ENCODE data around the gene STAT5A. TPM values are rescaled to one million over a fixed set of nuclear protein-coding genes. Genes with fewer than 3 reads are reported as not detected.

STAT5A gene
- total and polyA plus RNA-seq, 9 of the 15 experiments (the other 6 are each of a cell fraction or from before 2014, with no cell fraction given): 79.9 to 415 (median 196) TPM

DNA sequence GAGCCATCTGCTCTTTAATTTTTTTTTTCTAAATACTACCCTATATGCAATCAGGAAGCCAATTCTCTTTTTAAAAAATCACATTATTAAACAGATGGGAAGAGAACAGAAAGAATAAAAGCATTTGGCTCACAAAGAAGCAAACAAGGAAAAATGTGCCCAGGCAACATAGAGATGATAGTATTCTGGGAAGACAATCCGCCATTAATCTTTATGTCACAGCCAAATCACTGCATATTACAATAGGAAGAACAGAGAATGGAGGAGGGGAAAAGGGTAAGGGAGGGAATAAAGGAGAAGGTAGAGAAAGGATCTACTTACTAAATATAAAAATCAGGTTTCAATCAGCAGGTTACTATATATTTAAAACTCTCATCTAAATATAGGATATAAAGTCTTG lies 46.4 kb upstream of the STAT5A start (continued):
- TF ChIP-seq MEIS2 (IDR thresholded peaks at IDR 0.05; ENCODE audit: partially characterized antibody): peak; percentile 67
- TF ChIP-seq, protein P1, sequence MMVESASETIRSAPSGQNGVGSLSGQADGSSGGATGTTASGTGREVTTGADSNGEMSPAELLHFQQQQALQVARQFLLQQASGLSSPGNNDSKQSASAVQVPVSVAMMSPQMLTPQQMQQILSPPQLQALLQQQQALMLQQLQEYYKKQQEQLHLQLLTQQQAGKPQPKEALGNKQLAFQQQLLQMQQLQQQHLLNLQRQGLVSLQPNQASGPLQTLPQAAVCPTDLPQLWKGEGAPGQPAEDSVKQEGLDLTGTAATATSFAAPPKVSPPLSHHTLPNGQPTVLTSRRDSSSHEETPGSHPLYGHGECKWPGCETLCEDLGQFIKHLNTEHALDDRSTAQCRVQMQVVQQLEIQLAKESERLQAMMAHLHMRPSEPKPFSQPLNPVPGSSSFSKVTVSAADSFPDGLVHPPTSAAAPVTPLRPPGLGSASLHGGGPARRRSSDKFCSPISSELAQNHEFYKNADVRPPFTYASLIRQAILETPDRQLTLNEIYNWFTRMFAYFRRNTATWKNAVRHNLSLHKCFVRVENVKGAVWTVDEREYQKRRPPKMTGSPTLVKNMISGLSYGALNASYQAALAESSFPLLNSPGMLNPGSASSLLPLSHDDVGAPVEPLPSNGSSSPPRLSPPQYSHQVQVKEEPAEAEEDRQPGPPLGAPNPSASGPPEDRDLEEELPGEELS (CRISPR knock-in tag; IDR thresholded peaks at IDR 0.05; ENCODE audit: borderline replicate concordance): no peak
- no peak for TF ChIP-seq BDP1 (IDR thresholded peaks at IDR 0.05; ENCODE audit: insufficient read depth, insufficient read length)
- no peak for TF ChIP-seq FOXA1 (IDR thresholded peaks at IDR 0.05; ENCODE audit: borderline replicate concordance)
- TF ChIP-seq, protein P2, sequence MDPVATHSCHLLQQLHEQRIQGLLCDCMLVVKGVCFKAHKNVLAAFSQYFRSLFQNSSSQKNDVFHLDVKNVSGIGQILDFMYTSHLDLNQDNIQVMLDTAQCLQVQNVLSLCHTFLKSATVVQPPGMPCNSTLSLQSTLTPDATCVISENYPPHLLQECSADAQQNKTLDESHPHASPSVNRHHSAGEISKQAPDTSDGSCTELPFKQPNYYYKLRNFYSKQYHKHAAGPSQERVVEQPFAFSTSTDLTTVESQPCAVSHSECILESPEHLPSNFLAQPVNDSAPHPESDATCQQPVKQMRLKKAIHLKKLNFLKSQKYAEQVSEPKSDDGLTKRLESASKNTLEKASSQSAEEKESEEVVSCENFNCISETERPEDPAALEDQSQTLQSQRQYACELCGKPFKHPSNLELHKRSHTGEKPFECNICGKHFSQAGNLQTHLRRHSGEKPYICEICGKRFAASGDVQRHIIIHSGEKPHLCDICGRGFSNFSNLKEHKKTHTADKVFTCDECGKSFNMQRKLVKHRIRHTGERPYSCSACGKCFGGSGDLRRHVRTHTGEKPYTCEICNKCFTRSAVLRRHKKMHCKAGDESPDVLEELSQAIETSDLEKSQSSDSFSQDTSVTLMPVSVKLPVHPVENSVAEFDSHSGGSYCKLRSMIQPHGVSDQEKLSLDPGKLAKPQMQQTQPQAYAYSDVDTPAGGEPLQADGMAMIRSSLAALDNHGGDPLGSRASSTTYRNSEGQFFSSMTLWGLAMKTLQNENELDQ (CRISPR knock-in tag; IDR thresholded peaks at IDR 0.05; ENCODE audit: borderline replicate concordance): no peak
- TF ChIP-seq SIX5 (IDR thresholded peaks at IDR 0.05; ENCODE audit: borderline replicate concordance in 1 of 2, insufficient read depth in 1 of 2, low read depth in 1 of 2, low read length in 2 of 2): no peak
- TF ChIP-seq, protein P3, sequence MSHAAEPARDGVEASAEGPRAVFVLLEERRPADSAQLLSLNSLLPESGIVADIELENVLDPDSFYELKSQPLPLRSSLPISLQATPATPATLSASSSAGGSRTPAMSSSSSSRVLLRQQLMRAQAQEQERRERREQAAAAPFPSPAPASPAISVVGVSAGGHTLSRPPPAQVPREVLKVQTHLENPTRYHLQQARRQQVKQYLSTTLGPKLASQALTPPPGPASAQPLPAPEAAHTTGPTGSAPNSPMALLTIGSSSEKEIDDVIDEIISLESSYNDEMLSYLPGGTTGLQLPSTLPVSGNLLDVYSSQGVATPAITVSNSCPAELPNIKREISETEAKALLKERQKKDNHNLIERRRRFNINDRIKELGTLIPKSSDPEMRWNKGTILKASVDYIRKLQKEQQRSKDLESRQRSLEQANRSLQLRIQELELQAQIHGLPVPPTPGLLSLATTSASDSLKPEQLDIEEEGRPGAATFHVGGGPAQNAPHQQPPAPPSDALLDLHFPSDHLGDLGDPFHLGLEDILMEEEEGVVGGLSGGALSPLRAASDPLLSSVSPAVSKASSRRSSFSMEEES (CRISPR knock-in tag; IDR thresholded peaks at IDR 0.05): no peak
- TF ChIP-seq, protein P4, sequence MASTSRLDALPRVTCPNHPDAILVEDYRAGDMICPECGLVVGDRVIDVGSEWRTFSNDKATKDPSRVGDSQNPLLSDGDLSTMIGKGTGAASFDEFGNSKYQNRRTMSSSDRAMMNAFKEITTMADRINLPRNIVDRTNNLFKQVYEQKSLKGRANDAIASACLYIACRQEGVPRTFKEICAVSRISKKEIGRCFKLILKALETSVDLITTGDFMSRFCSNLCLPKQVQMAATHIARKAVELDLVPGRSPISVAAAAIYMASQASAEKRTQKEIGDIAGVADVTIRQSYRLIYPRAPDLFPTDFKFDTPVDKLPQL (IDR thresholded peaks at IDR 0.05; ENCODE audit: extremely low read depth, insufficient read length): no peak
- no peak for TF ChIP-seq ZSCAN32 (CRISPR knock-in tag; IDR thresholded peaks at IDR 0.05)
- TF ChIP-seq, protein P5, sequence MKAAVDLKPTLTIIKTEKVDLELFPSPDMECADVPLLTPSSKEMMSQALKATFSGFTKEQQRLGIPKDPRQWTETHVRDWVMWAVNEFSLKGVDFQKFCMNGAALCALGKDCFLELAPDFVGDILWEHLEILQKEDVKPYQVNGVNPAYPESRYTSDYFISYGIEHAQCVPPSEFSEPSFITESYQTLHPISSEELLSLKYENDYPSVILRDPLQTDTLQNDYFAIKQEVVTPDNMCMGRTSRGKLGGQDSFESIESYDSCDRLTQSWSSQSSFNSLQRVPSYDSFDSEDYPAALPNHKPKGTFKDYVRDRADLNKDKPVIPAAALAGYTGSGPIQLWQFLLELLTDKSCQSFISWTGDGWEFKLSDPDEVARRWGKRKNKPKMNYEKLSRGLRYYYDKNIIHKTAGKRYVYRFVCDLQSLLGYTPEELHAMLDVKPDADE (conservative IDR thresholded peaks at IDR 0.05; ENCODE audit: control insufficient read depth, low read depth, low read length): no peak
- TF ChIP-seq, protein P6, sequence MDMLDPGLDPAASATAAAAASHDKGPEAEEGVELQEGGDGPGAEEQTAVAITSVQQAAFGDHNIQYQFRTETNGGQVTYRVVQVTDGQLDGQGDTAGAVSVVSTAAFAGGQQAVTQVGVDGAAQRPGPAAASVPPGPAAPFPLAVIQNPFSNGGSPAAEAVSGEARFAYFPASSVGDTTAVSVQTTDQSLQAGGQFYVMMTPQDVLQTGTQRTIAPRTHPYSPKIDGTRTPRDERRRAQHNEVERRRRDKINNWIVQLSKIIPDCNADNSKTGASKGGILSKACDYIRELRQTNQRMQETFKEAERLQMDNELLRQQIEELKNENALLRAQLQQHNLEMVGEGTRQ (CRISPR knock-in tag; IDR thresholded peaks at IDR 0.05): no peak
- TF ChIP-seq TOE1 (IDR thresholded peaks at IDR 0.05; ENCODE audit: borderline replicate concordance): no peak
- TF ChIP-seq TOE1 (CRISPR knock-in tag; IDR thresholded peaks at IDR 0.05; ENCODE audit: borderline replicate concordance, low read depth): no peak
- TF ChIP-seq, protein P7, sequence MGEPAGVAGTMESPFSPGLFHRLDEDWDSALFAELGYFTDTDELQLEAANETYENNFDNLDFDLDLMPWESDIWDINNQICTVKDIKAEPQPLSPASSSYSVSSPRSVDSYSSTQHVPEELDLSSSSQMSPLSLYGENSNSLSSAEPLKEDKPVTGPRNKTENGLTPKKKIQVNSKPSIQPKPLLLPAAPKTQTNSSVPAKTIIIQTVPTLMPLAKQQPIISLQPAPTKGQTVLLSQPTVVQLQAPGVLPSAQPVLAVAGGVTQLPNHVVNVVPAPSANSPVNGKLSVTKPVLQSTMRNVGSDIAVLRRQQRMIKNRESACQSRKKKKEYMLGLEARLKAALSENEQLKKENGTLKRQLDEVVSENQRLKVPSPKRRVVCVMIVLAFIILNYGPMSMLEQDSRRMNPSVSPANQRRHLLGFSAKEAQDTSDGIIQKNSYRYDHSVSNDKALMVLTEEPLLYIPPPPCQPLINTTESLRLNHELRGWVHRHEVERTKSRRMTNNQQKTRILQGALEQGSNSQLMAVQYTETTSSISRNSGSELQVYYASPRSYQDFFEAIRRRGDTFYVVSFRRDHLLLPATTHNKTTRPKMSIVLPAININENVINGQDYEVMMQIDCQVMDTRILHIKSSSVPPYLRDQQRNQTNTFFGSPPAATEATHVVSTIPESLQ (CRISPR knock-in tag; IDR thresholded peaks at IDR 0.05): no peak

Measured in K562 (cell line).